Measurements from ENCODE around the gene KLHL2.
A peak's percentile ranks its signal among the peaks of the same experiment; 100 is the strongest.

Gene KLHL2

DNA sequence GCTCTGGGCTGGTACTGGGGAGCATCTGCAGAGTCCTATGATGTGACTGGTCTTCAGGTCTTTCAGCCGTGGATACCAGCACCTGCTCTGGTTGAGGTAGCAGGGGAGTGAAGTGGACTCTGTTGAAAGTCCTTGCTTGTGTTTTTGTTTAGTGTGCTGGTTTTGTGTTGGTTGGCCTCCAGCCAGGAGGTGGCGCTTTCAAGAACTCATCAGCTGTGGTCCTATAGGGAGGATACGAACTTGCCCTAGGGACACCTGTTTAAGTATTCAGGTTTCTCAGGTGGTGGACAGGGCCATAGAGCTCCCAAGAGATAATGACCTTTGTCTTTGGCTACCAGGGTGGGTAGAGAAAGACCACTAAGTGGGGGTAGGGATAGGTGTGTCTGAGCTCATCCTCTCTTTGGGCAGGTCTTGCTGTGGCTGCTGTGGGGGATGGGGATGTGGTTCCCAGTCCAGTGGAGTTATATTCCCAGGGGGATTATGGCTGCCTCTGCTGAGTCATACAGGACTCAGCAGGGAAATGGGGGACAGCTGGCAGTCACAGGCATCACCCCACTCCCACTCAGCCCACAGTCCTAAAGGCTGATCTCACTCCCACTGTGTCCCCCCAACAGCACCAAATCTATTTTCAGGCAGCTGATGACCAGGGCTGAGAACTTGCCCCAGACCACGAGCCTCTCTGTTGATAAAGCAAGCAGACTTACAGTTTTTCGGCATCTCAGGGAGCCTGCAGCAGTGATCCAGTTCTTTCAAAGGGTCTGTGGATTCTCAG, 144.2 kb downstream of the KLHL2 start:
- no peaks in the 10 kb centered on the region for H3K36me3 ChIP-seq (ENCODE audit: control insufficient read depth, insufficient read depth, low read length)
- TF ChIP-seq, protein P1, sequence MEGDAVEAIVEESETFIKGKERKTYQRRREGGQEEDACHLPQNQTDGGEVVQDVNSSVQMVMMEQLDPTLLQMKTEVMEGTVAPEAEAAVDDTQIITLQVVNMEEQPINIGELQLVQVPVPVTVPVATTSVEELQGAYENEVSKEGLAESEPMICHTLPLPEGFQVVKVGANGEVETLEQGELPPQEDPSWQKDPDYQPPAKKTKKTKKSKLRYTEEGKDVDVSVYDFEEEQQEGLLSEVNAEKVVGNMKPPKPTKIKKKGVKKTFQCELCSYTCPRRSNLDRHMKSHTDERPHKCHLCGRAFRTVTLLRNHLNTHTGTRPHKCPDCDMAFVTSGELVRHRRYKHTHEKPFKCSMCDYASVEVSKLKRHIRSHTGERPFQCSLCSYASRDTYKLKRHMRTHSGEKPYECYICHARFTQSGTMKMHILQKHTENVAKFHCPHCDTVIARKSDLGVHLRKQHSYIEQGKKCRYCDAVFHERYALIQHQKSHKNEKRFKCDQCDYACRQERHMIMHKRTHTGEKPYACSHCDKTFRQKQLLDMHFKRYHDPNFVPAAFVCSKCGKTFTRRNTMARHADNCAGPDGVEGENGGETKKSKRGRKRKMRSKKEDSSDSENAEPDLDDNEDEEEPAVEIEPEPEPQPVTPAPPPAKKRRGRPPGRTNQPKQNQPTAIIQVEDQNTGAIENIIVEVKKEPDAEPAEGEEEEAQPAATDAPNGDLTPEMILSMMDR (IDR thresholded peaks at IDR 0.05; ENCODE audit: insufficient read depth, low read length, poor library complexity, severe bottlenecking), result peak; percentile 44
- no peaks in the 10 kb centered on the region for H3K27me3 ChIP-seq (replicated peaks; ENCODE audit: control insufficient read depth, insufficient read depth, low read length)
- H3K4me3 ChIP-seq (replicated peaks; ENCODE audit: low read depth, low read length), result no peak overlapping the region
- DNase-seq (ENCODE audit: extremely low read depth, insufficient read length), result no peak

DNA sequence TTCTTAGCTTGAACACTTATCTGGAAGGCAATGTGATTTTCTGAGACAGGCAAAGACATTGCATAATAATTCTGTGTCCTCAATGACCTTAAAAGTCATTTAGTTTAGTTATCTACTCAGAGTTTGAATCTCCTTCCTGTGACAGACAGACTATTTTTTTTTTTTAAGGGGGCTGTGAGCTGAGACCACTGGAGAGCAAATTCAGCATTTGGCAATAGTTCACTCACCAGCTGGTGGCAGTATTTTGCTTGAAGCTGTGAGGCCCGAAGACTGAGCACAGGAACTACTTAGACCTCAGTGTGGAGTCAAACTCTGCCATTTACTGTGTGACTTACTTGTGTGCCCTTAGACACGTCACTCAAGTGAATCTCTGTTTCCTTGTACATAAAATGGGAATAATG, 148.5 kb downstream of the KLHL2 start:
- TF ChIP-seq, protein P1 (IDR thresholded peaks at IDR 0.05; ENCODE audit: insufficient read depth, low read length, poor library complexity, severe bottlenecking), result peak; percentile 57
- Histone ChIP-seq H3K36me3 (ENCODE audit: control insufficient read depth, insufficient read depth, low read length) (no peaks in the 10 kb centered on the region), H3K4me3 (replicated peaks; ENCODE audit: low read depth, low read length) (no peak overlapping the region), H3K27me3 (replicated peaks; ENCODE audit: control insufficient read depth, insufficient read depth, low read length) (no peaks in the 10 kb centered on the region; the same call in 1 of the 2 replicates)
- DNase-seq (ENCODE audit: extremely low read depth, insufficient read length), result no peak

DNA sequence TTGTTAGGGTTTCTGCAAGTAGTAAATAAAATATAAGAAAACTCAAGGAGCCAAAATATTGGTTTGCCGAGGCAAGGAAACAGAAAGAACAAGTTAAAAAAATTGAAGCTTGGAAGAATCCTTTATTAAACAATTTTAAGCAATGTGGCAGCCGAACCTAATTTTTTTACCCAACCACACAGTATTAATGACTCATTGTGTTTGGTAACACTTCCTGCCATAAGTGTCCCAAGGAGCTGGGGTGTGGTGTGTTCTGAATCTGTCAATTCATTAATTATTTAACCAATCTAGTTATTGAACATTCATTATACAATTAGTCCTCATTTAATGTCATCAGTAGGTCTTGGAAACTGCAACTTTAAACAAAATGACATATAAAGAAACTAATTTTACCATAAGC, 152.1 kb downstream of the KLHL2 start:
- DNase-seq (ENCODE audit: extremely low read depth, insufficient read length), result no peak
- H3K36me3 ChIP-seq (ENCODE audit: control insufficient read depth, insufficient read depth, low read length), result no peaks in the 10 kb centered on the region
- TF ChIP-seq, protein P1 (IDR thresholded peaks at IDR 0.05; ENCODE audit: insufficient read depth, low read length, poor library complexity, severe bottlenecking), result no peak
- H3K4me3 ChIP-seq (replicated peaks; ENCODE audit: low read depth, low read length), result no peak overlapping the region
- H3K27me3 ChIP-seq (replicated peaks; ENCODE audit: control insufficient read depth, insufficient read depth, low read length), result no peaks in the 10 kb centered on the region; the same call in 1 of the 2 replicates

DNA sequence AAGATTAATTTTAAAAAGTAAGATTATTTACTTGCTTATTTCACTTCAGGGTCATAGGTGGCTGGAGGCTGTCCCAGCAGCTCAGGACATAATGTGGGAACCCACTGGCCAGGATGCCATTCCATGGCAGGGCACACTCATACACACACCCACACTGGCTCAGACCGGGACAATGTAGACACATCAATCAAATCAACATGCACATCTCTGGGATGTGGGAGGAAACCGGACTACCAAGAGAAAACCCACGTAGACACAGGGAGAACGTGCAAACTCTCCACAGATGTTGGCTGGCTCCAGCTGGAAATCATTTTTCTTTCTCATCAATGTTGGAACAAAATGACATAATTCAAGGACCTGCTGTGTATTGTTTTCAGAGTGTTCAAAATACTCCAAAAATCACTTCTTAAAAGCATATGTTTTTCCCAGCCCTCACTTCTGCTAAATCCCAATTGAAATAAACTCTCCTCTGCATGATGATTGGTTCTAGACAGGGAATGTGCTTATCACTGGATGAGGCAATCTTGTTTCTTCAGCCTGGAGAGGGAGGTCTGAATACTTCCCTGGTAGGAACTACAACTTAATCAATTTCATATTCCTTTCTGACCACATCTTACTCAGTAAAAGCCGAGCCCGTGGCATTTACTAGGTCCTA, 152.8 kb downstream of the KLHL2 start:
- Histone ChIP-seq H3K27me3 (replicated peaks; ENCODE audit: control insufficient read depth, insufficient read depth, low read length) (no peaks in the 10 kb centered on the region; the same call in 1 of the 2 replicates), H3K4me3 (replicated peaks; ENCODE audit: low read depth, low read length) (no peak overlapping the region), H3K36me3 (ENCODE audit: control insufficient read depth, insufficient read depth, low read length) (no peaks in the 10 kb centered on the region)
- TF ChIP-seq, protein P1 (IDR thresholded peaks at IDR 0.05; ENCODE audit: insufficient read depth, low read length, poor library complexity, severe bottlenecking), result no peak
- no peak for DNase-seq (ENCODE audit: extremely low read depth, insufficient read length)

DNA sequence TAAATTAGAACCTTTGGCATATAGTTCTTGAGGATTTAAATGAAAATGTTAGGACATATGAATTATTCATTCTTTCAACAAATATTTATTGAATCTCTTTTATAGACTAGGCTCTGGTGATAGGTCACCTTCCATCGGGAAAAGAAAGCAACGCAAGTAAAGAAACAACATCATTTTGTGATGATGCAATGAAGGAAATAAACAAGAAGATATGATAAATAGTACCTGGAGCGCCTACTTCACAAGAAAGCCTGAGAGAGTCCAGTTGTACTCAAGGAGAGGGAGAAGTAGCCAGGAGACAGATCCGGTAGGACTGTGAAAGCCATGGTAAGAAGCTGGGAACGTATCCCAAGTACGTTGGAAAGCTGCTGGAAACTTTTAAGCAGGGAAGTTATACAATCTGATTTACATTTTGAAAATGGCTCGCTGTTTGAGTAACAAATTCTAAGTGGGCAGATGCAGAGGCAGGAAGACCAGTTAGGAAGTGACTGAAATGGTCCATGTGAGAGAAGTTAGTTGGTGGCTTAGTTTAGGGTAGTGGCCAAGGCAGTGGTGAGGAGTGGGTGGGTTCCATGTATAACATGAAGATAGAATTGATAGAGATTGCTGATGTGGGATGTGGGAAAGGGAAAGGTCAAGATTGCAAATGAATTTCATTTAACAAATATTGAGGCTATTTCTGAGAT, 153.8 kb downstream of the KLHL2 start:
- no peak for DNase-seq (ENCODE audit: extremely low read depth, insufficient read length)
- Histone ChIP-seq H3K27me3 (replicated peaks; ENCODE audit: control insufficient read depth, insufficient read depth, low read length) (no peaks in the 10 kb centered on the region; the same call in 1 of the 2 replicates), H3K36me3 (ENCODE audit: control insufficient read depth, insufficient read depth, low read length) (no peaks in the 10 kb centered on the region), H3K4me3 (replicated peaks; ENCODE audit: low read depth, low read length) (no peak overlapping the region)
- TF ChIP-seq, protein P1 (IDR thresholded peaks at IDR 0.05; ENCODE audit: insufficient read depth, low read length, poor library complexity, severe bottlenecking), result no peak
